Upper lobe of left lung (tissue), 4 donors: ENCODE results near the gene KAZN.

Source experiments
- POLR2A ChIP-seq, 4 donors: fragments of 450-650 bp; IDR thresholded peaks; one replicate each; pipeline ENCODE4 v1.5.1; 2016 to 2017; ENCODE audit warnings: antibody characterized with exemption in 4 of 4, mild to moderate bottlenecking in 2 of 4
- TF ChIP-seq, protein P1 (sequence below), 6 experiments: fragments of 450-650 bp in 4 of 6; fragments of 200-600 bp in 2 of 6; sonication (generic) in 2 of 6; IDR thresholded peaks; one replicate each; pipeline ENCODE4 v1.5.1; 2016 to 2019; ENCODE audit warnings: antibody characterized with exemption in 6 of 6

DNA sequence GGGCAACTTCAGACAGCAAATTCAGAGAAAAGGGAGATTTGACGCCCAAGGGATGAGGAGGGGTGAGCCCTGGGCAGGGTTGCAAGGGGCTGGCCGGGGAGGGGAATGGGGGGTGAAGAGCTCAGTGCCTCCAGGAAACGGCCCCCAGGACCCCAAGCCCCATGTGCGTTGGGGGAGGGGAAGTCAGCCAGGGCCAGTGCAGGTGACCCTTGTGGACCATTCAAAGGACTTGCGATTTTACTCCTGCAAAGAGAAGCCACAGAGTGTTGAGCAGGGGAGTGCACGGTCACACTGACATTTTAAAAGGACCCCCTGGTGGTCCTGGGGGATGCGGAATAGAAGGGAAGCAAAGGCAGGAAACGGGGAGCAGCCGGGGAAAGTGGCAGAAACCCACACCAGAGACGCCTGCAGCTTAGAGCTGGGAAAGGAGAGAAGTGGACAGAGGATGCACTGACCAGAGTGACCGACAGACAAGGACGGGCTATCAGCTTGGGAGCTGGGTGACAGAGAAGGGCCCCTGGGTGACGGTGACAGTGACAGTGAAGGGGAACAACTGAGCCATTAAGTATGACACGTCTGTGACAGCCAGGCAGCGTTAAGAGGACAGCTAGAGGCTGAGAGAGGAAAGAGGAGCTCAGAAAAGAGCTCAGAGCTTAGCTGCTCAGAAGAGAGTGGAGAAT, 501.1 kb downstream of the KAZN start:
- TF ChIP-seq, protein P1, sequence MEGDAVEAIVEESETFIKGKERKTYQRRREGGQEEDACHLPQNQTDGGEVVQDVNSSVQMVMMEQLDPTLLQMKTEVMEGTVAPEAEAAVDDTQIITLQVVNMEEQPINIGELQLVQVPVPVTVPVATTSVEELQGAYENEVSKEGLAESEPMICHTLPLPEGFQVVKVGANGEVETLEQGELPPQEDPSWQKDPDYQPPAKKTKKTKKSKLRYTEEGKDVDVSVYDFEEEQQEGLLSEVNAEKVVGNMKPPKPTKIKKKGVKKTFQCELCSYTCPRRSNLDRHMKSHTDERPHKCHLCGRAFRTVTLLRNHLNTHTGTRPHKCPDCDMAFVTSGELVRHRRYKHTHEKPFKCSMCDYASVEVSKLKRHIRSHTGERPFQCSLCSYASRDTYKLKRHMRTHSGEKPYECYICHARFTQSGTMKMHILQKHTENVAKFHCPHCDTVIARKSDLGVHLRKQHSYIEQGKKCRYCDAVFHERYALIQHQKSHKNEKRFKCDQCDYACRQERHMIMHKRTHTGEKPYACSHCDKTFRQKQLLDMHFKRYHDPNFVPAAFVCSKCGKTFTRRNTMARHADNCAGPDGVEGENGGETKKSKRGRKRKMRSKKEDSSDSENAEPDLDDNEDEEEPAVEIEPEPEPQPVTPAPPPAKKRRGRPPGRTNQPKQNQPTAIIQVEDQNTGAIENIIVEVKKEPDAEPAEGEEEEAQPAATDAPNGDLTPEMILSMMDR (IDR thresholded peaks at IDR 0.05): no peak
- no peak for TF ChIP-seq POLR2A (IDR thresholded peaks at IDR 0.05)
